Measurements from ENCODE around the gene TOMT.
A peak's percentile ranks its signal among the peaks of the same experiment; 100 is the strongest.

The TOMT gene

DNA sequence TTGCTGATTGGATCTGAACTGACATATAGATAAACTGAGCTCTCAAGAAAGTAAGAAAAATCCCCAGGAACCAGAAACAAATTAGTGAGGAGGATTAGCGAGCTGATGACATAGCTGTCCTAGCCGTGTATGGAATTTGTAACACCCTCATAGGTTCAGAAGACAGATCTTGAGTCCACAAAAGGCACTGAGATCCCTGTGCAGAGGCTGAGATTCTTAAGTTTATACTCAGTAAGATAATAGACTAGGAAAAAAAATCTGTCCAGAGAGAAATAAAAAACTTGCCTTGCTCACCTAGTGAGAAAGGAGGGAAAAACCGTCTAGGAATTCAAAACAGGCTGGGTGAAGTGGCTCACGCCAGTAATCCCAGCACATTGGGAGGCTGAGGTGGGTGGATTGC is 30.0 kb upstream of the TOMT start:
- Histone ChIP-seq H3K36me3 (ENCODE audit: control insufficient read depth, insufficient read depth, low read length) (peaks cover 9% of the 10 kb centered on the region), H3K4me3 (ENCODE audit: extremely low read depth, insufficient read depth, low read length, poor library complexity, severe bottlenecking) (no peak overlapping the region), H3K4me1 (ENCODE audit: control insufficient read depth, insufficient read depth, low read length, poor library complexity, severe bottlenecking) (peaks cover 38% of the 10 kb centered on the region), H3K27ac (ENCODE audit: low read depth, low read length, severe bottlenecking) (peak overlapping the region; percentile 42), H3K9me3 (ENCODE audit: control insufficient read depth, low read length) (no peaks in the 10 kb centered on the region)
- WGBS, 2 experiments (ENCODE audit: insufficient coverage in 2 of 2), result 89 to 98% methylated on average over 3 to 4 of the region's 4 CpGs

GRCh38 chr11:72078477-72078876 is 27.2 kb upstream of the TOMT start:
- no peaks in the 10 kb centered on the region for H3K9me3 ChIP-seq (ENCODE audit: control insufficient read depth, low read length)
- peaks cover 18% of the 10 kb centered on the region for H3K4me1 ChIP-seq (ENCODE audit: control insufficient read depth, insufficient read depth, low read length, poor library complexity, severe bottlenecking)
- WGBS, 2 experiments (ENCODE audit: insufficient coverage in 2 of 2), result 96 to 98% methylated on average over 5 of the region's 6 CpGs
- H3K4me3 ChIP-seq (ENCODE audit: extremely low read depth, insufficient read depth, low read length, poor library complexity, severe bottlenecking), result peak overlapping the region; percentile 79
- peak overlapping the region; percentile 4 for H3K27ac ChIP-seq (ENCODE audit: low read depth, low read length, severe bottlenecking)
- peaks cover 7% of the 10 kb centered on the region for H3K36me3 ChIP-seq (ENCODE audit: control insufficient read depth, insufficient read depth, low read length)

DNA sequence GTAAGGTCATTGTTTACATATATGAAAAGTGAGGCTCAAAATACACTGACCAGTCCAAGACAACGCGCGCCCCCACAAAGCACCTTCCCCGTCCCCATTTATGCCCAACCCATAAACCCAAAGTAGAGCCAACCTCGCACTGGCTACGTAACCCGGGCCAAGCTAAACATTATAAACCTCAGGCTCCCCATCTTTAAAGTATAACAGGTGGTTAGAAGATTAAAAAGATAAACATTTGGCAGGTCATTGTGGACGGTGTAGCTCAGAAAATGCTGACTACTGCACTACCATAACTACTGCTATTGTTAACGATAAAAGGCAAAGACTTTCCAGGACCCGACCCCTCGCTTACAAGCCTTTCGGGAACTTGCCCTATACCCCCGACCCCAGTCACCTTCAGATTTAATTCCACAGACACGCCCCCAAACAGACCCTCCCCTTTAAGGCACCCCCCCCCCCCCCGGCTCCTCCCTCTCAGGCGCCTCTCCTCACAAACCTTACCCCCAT is 25.9 kb upstream of the TOMT start:
- no peaks in the 10 kb centered on the region for H3K9me3 ChIP-seq (ENCODE audit: control insufficient read depth, low read length)
- peak overlapping the region; percentile 78 for H3K27ac ChIP-seq (ENCODE audit: low read depth, low read length, severe bottlenecking)
- peak overlapping the region; percentile 79 for H3K4me3 ChIP-seq (ENCODE audit: extremely low read depth, insufficient read depth, low read length, poor library complexity, severe bottlenecking)
- no peaks in the 10 kb centered on the region for H3K36me3 ChIP-seq (ENCODE audit: control insufficient read depth, insufficient read depth, low read length)
- 3 to 26% methylated on average over 8 to 10 of the region's 16 CpGs for WGBS, 2 experiments (ENCODE audit: insufficient coverage in 2 of 2)
- H3K4me1 ChIP-seq (ENCODE audit: control insufficient read depth, insufficient read depth, low read length, poor library complexity, severe bottlenecking), result peaks cover 14% of the 10 kb centered on the region

- no peaks in the 10 kb centered on the region for H3K9me3 ChIP-seq (ENCODE audit: control insufficient read depth, low read length)
- peak within 1 kb of the TSS; percentile 94 for H3K27ac ChIP-seq (ENCODE audit: low read depth, low read length, severe bottlenecking)
- H3K4me1 ChIP-seq (ENCODE audit: control insufficient read depth, insufficient read depth, low read length, poor library complexity, severe bottlenecking), result peaks cover 10% of the 10 kb centered on the region
- H3K4me3 ChIP-seq (ENCODE audit: extremely low read depth, insufficient read depth, low read length, poor library complexity, severe bottlenecking), result peak within 1 kb of the TSS; percentile 79
- WGBS, 2 experiments (ENCODE audit: insufficient coverage in 2 of 2), result 3% methylated on average over 42 to 43 of the region's 60 CpGs
- no peaks in the 10 kb centered on the region for H3K36me3 ChIP-seq (ENCODE audit: control insufficient read depth, insufficient read depth, low read length)
Measured at GRCh38 chr11:72080326-72081183, 25.2 kb upstream of the TOMT start, which contains the start of the genes LRRC51 and NUMA1. TSS of gene LRRC51 (plus strand) at chr11:72080850. CDS start at chr11:72089084, 8,234 bp downstream. TSS of gene NUMA1 (minus strand) at chr11:72080542. CDS start at chr11:72035943, 44,599 bp downstream.

DNA sequence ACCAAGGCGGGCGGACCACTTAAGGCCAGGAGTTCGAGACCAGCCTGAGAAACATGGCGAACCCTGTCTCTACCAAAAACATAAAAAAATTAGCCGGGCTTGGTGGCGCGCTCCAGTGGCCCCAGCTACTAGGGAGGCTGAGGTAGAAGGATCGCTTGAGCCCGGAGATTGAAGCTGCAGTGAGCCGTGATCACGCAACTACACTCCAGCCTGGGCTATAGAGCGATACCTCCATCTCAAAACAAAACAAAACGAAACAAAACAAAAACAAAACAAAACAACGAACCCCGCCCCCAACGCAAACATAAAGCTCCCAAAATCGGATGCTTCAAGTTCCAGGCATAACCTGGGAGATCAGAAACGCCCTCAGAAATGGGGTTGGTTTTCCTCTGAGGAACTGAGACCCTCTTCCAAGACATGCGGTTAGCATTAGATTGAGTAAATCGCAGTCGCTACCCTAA is 24.5 kb upstream of the TOMT start:
- H3K36me3 ChIP-seq (ENCODE audit: control insufficient read depth, insufficient read depth, low read length), result no peaks in the 10 kb centered on the region
- WGBS, 2 experiments (ENCODE audit: insufficient coverage in 2 of 2), result 86 to 96% methylated on average over 13 of the region's 21 CpGs
- no peaks in the 10 kb centered on the region for H3K9me3 ChIP-seq (ENCODE audit: control insufficient read depth, low read length)
- H3K4me3 ChIP-seq (ENCODE audit: extremely low read depth, insufficient read depth, low read length, poor library complexity, severe bottlenecking), result peak overlapping the region; percentile 79
- H3K27ac ChIP-seq (ENCODE audit: low read depth, low read length, severe bottlenecking), result peak overlapping the region; percentile 94
- peaks cover 9% of the 10 kb centered on the region for H3K4me1 ChIP-seq (ENCODE audit: control insufficient read depth, insufficient read depth, low read length, poor library complexity, severe bottlenecking)

DNA sequence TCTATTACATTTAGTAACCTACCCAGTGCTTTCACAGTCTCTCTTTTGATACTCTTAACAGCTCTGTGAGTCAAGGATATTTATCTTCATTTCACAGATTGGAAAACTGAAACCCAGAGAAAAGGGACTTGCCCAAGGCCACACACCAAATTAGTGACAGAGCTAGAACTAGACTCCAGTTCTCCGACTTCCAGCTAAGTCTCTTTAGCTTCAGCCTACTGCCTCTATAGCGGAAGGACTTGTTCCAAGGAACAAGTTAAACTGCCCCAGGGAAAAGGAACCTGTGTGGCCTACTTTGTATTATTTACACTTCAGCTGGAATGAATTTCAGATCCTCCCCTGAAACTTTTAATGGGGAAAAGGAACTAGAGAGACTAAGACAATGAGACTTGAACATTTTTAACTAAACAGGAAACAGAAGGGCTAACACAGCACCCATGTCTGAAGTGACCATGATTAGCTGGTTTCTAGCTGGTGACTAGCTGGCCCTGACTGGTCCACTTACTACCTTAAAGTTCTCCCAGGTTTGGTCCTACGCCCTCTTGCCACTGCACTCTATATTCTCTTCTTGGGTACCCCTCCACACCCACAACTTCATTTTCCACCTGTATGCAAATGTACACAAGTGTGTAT is 23.8 kb upstream of the TOMT start:
- H3K4me1 ChIP-seq (ENCODE audit: control insufficient read depth, insufficient read depth, low read length, poor library complexity, severe bottlenecking), result peaks cover 9% of the 10 kb centered on the region
- no peak overlapping the region for H3K4me3 ChIP-seq (ENCODE audit: extremely low read depth, insufficient read depth, low read length, poor library complexity, severe bottlenecking)
- no peaks in the 10 kb centered on the region for H3K9me3 ChIP-seq (ENCODE audit: control insufficient read depth, low read length)
- WGBS, 2 experiments (ENCODE audit: insufficient coverage in 2 of 2), result 90 to 91% methylated on average over 1 to 2 of the region's 3 CpGs
- H3K36me3 ChIP-seq (ENCODE audit: control insufficient read depth, insufficient read depth, low read length), result no peaks in the 10 kb centered on the region
- H3K27ac ChIP-seq (ENCODE audit: low read depth, low read length, severe bottlenecking), result no peak overlapping the region

- WGBS, 2 experiments (ENCODE audit: insufficient coverage in 2 of 2), result no CpG with 5 or more reads among the region's 2 CpGs
- Histone ChIP-seq H3K4me1 (ENCODE audit: control insufficient read depth, insufficient read depth, low read length, poor library complexity, severe bottlenecking) (peaks cover 3% of the 10 kb centered on the region), H3K27ac (ENCODE audit: low read depth, low read length, severe bottlenecking) (no peak overlapping the region)
Measured at GRCh38 chr11:72083414-72083813, 22.3 kb upstream of the TOMT start.

DNA sequence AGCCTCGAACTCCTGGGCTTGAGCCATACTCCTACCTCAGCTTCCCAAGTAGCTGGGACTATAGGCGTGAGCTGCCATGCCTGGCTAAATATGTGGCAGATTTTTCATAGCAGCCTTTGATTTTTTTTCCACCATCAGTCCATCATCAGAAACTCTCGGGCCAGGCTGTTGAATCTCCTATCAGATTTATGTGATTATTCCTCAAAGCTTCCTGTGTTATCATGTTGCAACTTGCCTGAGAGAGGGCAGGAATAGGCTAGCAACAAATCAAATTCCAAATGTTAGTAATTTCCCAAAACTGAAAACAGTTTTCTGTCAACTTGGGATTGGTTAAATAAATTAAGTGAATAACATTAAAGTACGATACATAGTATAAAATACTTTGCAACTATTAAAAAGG is 21.6 kb upstream of the TOMT start:
- H3K27ac ChIP-seq (ENCODE audit: low read depth, low read length, severe bottlenecking), result no peak overlapping the region
- peaks cover 9% of the 10 kb centered on the region for H3K36me3 ChIP-seq (ENCODE audit: control insufficient read depth, insufficient read depth, low read length)
- H3K9me3 ChIP-seq (ENCODE audit: control insufficient read depth, low read length), result no peaks in the 10 kb centered on the region
- WGBS, 2 experiments (ENCODE audit: insufficient coverage in 2 of 2), result 87 to 100% methylated on average over 1 to 3 of the region's 4 CpGs
- H3K4me3 ChIP-seq (ENCODE audit: extremely low read depth, insufficient read depth, low read length, poor library complexity, severe bottlenecking), result no peak overlapping the region
- no peaks in the 10 kb centered on the region for H3K4me1 ChIP-seq (ENCODE audit: control insufficient read depth, insufficient read depth, low read length, poor library complexity, severe bottlenecking)

More at GRCh38 chr11:72083414-72083813, 22.3 kb upstream of the TOMT start:
- H3K36me3 ChIP-seq (ENCODE audit: control insufficient read depth, insufficient read depth, low read length), result peaks cover 4% of the 10 kb centered on the region
- no peak overlapping the region for H3K4me3 ChIP-seq (ENCODE audit: extremely low read depth, insufficient read depth, low read length, poor library complexity, severe bottlenecking)
- H3K9me3 ChIP-seq (ENCODE audit: control insufficient read depth, low read length), result no peaks in the 10 kb centered on the region

DNA sequence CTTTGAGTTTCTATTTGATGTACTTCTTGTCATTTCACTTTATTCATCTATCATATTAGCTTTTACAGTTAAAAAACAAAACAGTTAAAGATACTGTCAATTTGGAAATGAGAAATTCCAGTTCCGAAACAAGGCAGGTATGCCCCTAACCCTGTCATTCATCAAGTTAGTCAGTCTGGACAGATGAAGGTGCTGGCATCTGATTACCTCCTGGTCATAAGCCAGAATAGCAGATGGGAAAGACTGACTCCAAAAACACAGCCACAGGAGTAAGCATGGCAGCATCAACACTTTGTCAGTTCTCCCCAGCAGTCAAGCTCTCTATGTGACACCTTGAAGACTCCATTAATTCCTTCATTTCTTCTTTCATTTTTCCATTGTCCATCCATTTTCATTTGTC is 20.8 kb upstream of the TOMT start:
- peaks cover 7% of the 10 kb centered on the region for H3K4me1 ChIP-seq (ENCODE audit: control insufficient read depth, insufficient read depth, low read length, poor library complexity, severe bottlenecking)

GRCh38 chr11:72085621-72086351 is 19.9 kb upstream of the TOMT start:
- Histone ChIP-seq H3K4me3 (ENCODE audit: extremely low read depth, insufficient read depth, low read length, poor library complexity, severe bottlenecking) (no peak overlapping the region), H3K36me3 (ENCODE audit: control insufficient read depth, insufficient read depth, low read length) (peaks cover 25% of the 10 kb centered on the region), H3K4me1 (ENCODE audit: control insufficient read depth, insufficient read depth, low read length, poor library complexity, severe bottlenecking) (peaks cover 11% of the 10 kb centered on the region), H3K27ac (ENCODE audit: low read depth, low read length, severe bottlenecking) (no peak overlapping the region), H3K9me3 (ENCODE audit: control insufficient read depth, low read length) (no peaks in the 10 kb centered on the region)
- 93% methylated on average over 2 of the region's 3 CpGs; no CpG with 5 or more reads in 1 of the 2 experiments for WGBS, 2 experiments (ENCODE audit: insufficient coverage in 2 of 2)

More for the DNA sequence above, 20.8 kb upstream of the TOMT start:
- Histone ChIP-seq H3K9me3 (ENCODE audit: control insufficient read depth, low read length) (no peaks in the 10 kb centered on the region), H3K4me3 (ENCODE audit: extremely low read depth, insufficient read depth, low read length, poor library complexity, severe bottlenecking) (no peak overlapping the region), H3K36me3 (ENCODE audit: control insufficient read depth, insufficient read depth, low read length) (peaks cover 17% of the 10 kb centered on the region), H3K27ac (ENCODE audit: low read depth, low read length, severe bottlenecking) (no peak overlapping the region)
- WGBS, 2 experiments (ENCODE audit: insufficient coverage in 2 of 2), result no CpG with 5 or more reads among the region's 1 CpG

Data from mesodermal cell (in vitro differentiated cells).